Testis (tissue), 2 donors: ENCODE measurements around the gene MYBPH.

Experiments
- POLR2A ChIP-seq: fragments of 450-650 bp; IDR thresholded peaks from one replicate; pipeline ENCODE4 v1.6.1; 2017; ENCODE audit warnings: antibody characterized with exemption, mild to moderate bottlenecking, moderate library complexity
- TF ChIP-seq, protein P1 (sequence below), 3 experiments: fragments of 450-650 bp in 2 of 3; fragments of 200-600 bp in 1 of 3; sonication (generic) in 1 of 3; IDR thresholded peaks; one replicate each; pipeline ENCODE4 v1.5.1; 2016 to 2019; ENCODE audit warnings: antibody characterized with exemption in 3 of 3, mild to moderate bottlenecking in 2 of 3, moderate library complexity in 1 of 3

DNA sequence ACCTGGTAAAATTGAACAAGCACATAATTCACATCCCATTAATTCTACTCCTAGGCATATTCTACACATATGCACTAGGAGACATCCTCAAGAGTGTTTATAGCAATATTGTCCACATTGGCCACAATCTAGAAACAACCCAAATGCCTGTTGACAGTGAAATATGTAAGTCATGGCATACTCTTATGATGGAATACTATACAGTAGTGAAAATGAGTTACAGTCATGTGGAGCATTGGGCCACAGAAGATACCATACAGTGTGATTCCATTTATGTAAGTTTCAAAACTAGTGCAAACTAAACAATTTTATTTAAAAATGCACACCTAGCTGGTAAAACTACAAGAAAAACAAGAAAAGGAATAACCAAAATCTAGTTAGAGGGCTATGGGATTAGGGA is 34.7 kb upstream of the MYBPH start:
- TF ChIP-seq, protein P1, sequence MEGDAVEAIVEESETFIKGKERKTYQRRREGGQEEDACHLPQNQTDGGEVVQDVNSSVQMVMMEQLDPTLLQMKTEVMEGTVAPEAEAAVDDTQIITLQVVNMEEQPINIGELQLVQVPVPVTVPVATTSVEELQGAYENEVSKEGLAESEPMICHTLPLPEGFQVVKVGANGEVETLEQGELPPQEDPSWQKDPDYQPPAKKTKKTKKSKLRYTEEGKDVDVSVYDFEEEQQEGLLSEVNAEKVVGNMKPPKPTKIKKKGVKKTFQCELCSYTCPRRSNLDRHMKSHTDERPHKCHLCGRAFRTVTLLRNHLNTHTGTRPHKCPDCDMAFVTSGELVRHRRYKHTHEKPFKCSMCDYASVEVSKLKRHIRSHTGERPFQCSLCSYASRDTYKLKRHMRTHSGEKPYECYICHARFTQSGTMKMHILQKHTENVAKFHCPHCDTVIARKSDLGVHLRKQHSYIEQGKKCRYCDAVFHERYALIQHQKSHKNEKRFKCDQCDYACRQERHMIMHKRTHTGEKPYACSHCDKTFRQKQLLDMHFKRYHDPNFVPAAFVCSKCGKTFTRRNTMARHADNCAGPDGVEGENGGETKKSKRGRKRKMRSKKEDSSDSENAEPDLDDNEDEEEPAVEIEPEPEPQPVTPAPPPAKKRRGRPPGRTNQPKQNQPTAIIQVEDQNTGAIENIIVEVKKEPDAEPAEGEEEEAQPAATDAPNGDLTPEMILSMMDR (IDR thresholded peaks at IDR 0.05) = no peak
- TF ChIP-seq POLR2A = no peak
